HEK293 (cell line): ENCODE data around the gene NCOR1.
A peak's percentile ranks its signal among the peaks of the same experiment; 100 is the strongest.

Source experiments
- IKZF3 ChIP-seq: fragments of 450-650 bp; IDR thresholded peaks from 2 replicates; pipeline ENCODE4 v1.5.0; 2018; ENCODE audit warnings: missing biosample characterization, mild to moderate bottlenecking, missing genetic modification characterization, moderate library complexity
- PRDM1 ChIP-seq: fragments of 450-650 bp; formaldehyde crosslinking; IDR thresholded peaks from 2 replicates; pipeline ENCODE4; 2016; ENCODE audit warnings: missing biosample characterization, missing genetic modification characterization
- PRDM6 ChIP-seq: fragments of 450-650 bp; formaldehyde crosslinking; IDR thresholded peaks from 2 replicates; pipeline ENCODE4 v1.5.1; 2017; ENCODE audit warnings: missing biosample characterization, missing genetic modification characterization
- SALL2 ChIP-seq: fragments of 450-650 bp; formaldehyde crosslinking; IDR thresholded peaks from 2 replicates; pipeline ENCODE4 v1.5.0; 2017; ENCODE audit warnings: missing biosample characterization, mild to moderate bottlenecking, missing genetic modification characterization, borderline replicate concordance
- SP3 ChIP-seq: fragments of 450-650 bp; formaldehyde crosslinking; IDR thresholded peaks from 2 replicates; pipeline ENCODE4 v1.5.1; 2016; ENCODE audit warnings: missing biosample characterization, missing genetic modification characterization
- SP7 ChIP-seq: fragments of 450-650 bp; formaldehyde crosslinking; IDR thresholded peaks from 2 replicates; pipeline ENCODE4 v1.5.1; 2016; ENCODE audit warnings: missing biosample characterization, missing genetic modification characterization
- TCF7L2 ChIP-seq: IDR thresholded peaks from 2 replicates; pipeline ENCODE4 v1.6.1; 2011; ENCODE audit warnings: low read depth, mild to moderate bottlenecking, inconsistent platforms, low read length, moderate library complexity, borderline replicate concordance
- YY2 ChIP-seq: fragments of 450-650 bp; formaldehyde crosslinking; IDR thresholded peaks from 2 replicates; pipeline ENCODE4 v1.5.1; 2016; ENCODE audit warnings: missing biosample characterization, missing genetic modification characterization
- ZFP37 ChIP-seq: fragments of 450-650 bp; formaldehyde crosslinking; IDR thresholded peaks from 2 replicates; pipeline ENCODE4 v1.5.1; 2016; ENCODE audit warnings: missing biosample characterization, missing genetic modification characterization
- ZNF175 ChIP-seq: fragments of 450-650 bp; formaldehyde crosslinking; IDR thresholded peaks from 2 replicates; pipeline ENCODE4 v1.5.1; 2016; ENCODE audit warnings: missing biosample characterization, missing genetic modification characterization
- ZNF214 ChIP-seq: fragments of 450-650 bp; formaldehyde crosslinking; IDR thresholded peaks from 2 replicates; pipeline ENCODE4 v1.5.1; 2017; ENCODE audit warnings: missing biosample characterization, mild to moderate bottlenecking, missing genetic modification characterization, borderline replicate concordance
- ZNF221 ChIP-seq: fragments of 450-650 bp; formaldehyde crosslinking; IDR thresholded peaks from 2 replicates; pipeline ENCODE4 v1.5.1; 2017; ENCODE audit warnings: missing biosample characterization, missing genetic modification characterization, borderline replicate concordance
- ZNF223 ChIP-seq: fragments of 450-650 bp; formaldehyde crosslinking; IDR thresholded peaks from 2 replicates; pipeline ENCODE4 v1.5.1; 2016; ENCODE audit warnings: missing biosample characterization, missing genetic modification characterization
- ZNF239 ChIP-seq: fragments of 450-650 bp; formaldehyde crosslinking; IDR thresholded peaks from 2 replicates; pipeline ENCODE4 v1.5.1; 2016; ENCODE audit warnings: missing biosample characterization, missing genetic modification characterization
- ZNF24 ChIP-seq: fragments of 450-650 bp; formaldehyde crosslinking; IDR thresholded peaks from 2 replicates; pipeline ENCODE4 v1.5.1; 2016; ENCODE audit warnings: missing biosample characterization, missing genetic modification characterization
- ZNF274 ChIP-seq, 2 experiments: fragments of 200-500 bp in 1 of 2; fragments of 450-650 bp in 1 of 2; sonication (Bioruptor generic) in 1 of 2; formaldehyde crosslinking in 1 of 2; IDR thresholded peaks; 2 replicates each; pipeline versions ENCODE4 v1.5.1 to v1.6.1; 2014 to 2016; ENCODE audit warnings: borderline replicate concordance in 1 of 2, inconsistent platforms in 1 of 2, low read length in 1 of 2, missing biosample characterization in 1 of 2, missing genetic modification characterization in 1 of 2
- ZNF292 ChIP-seq: fragments of 450-650 bp; formaldehyde crosslinking; IDR thresholded peaks from 2 replicates; pipeline ENCODE4 v1.5.1; 2016; ENCODE audit warnings: low read depth, missing biosample characterization, missing genetic modification characterization, borderline replicate concordance
- ZNF311 ChIP-seq: fragments of 450-650 bp; formaldehyde crosslinking; IDR thresholded peaks from 2 replicates; pipeline ENCODE4 v1.5.1; 2017; ENCODE audit warnings: missing biosample characterization, missing genetic modification characterization, borderline replicate concordance
- ZNF354C ChIP-seq: fragments of 450-650 bp; formaldehyde crosslinking; IDR thresholded peaks from 2 replicates; pipeline ENCODE4 v1.5.1; 2016; ENCODE audit warnings: missing biosample characterization, missing genetic modification characterization, low read depth, borderline replicate concordance
- ZNF362 ChIP-seq: fragments of 450-650 bp; formaldehyde crosslinking; IDR thresholded peaks from 2 replicates; pipeline ENCODE4 v1.5.1; 2016; ENCODE audit warnings: missing biosample characterization, missing genetic modification characterization
- ZNF473 ChIP-seq: fragments of 450-650 bp; formaldehyde crosslinking; IDR thresholded peaks from 2 replicates; pipeline ENCODE4 v1.5.1; 2017; ENCODE audit warnings: missing biosample characterization, missing genetic modification characterization
- ZNF513 ChIP-seq: fragments of 450-650 bp; IDR thresholded peaks from 2 replicates; pipeline ENCODE4 v1.5.1; 2018; ENCODE audit warnings: missing biosample characterization, missing genetic modification characterization
- ZNF544 ChIP-seq: fragments of 450-650 bp; formaldehyde crosslinking; IDR thresholded peaks from 2 replicates; pipeline ENCODE4 v1.5.0; 2017; ENCODE audit warnings: missing biosample characterization, missing genetic modification characterization
- ZNF548 ChIP-seq: fragments of 450-650 bp; formaldehyde crosslinking; IDR thresholded peaks from 2 replicates; pipeline ENCODE4 v1.5.1; 2016; ENCODE audit warnings: missing biosample characterization, missing genetic modification characterization
- ZNF555 ChIP-seq: fragments of 450-650 bp; formaldehyde crosslinking; conservative IDR thresholded peaks from 2 replicates; pipeline ENCODE4 v1.5.1; 2017; ENCODE audit warnings: missing biosample characterization, mild to moderate bottlenecking, missing genetic modification characterization, inconsistent platforms
- ZNF621 ChIP-seq: fragments of 450-650 bp; formaldehyde crosslinking; IDR thresholded peaks from 2 replicates; pipeline ENCODE4 v1.5.1; 2017; ENCODE audit warnings: missing biosample characterization, missing genetic modification characterization
- ZNF623 ChIP-seq: fragments of 450-650 bp; formaldehyde crosslinking; IDR thresholded peaks from 2 replicates; pipeline ENCODE4 v1.5.1; 2016; ENCODE audit warnings: missing biosample characterization, missing genetic modification characterization
- ZNF658 ChIP-seq: fragments of 450-650 bp; formaldehyde crosslinking; IDR thresholded peaks from 2 replicates; pipeline ENCODE4; 2016; ENCODE audit warnings: missing biosample characterization, missing genetic modification characterization
- ZNF768 ChIP-seq: fragments of 450-650 bp; formaldehyde crosslinking; IDR thresholded peaks from 2 replicates; pipeline ENCODE4 v1.5.1; 2018; ENCODE audit warnings: missing biosample characterization, mild to moderate bottlenecking, missing genetic modification characterization
- ZNF777 ChIP-seq: fragments of 450-650 bp; formaldehyde crosslinking; IDR thresholded peaks from 2 replicates; pipeline ENCODE4 v1.5.1; 2017; ENCODE audit warnings: missing biosample characterization, missing genetic modification characterization, borderline replicate concordance
- ZNF785 ChIP-seq: fragments of 450-650 bp; formaldehyde crosslinking; IDR thresholded peaks from 2 replicates; pipeline ENCODE4 v1.5.1; 2016; ENCODE audit warnings: missing biosample characterization, missing genetic modification characterization
- ZSCAN18 ChIP-seq: fragments of 450-650 bp; formaldehyde crosslinking; IDR thresholded peaks from 2 replicates; pipeline ENCODE4 v1.5.1; 2016; ENCODE audit warnings: missing biosample characterization, missing genetic modification characterization
- ZSCAN4 ChIP-seq: fragments of 450-650 bp; formaldehyde crosslinking; IDR thresholded peaks from 2 replicates; pipeline ENCODE4 v1.5.1; 2017; ENCODE audit warnings: missing biosample characterization, missing genetic modification characterization

The NCOR1 gene

GRCh38 chr17:15999141-15999973 lies 216.0 kb downstream of the NCOR1 start, which contains the start of the genes TTC19 and ZSWIM7 (continued):
- TF ChIP-seq ZNF223 (tag by site-specific recombination) (no peak), ZNF658 (tag by site-specific recombination) (no peak), SP7 (tag by site-specific recombination) (peak; percentile 94), TCF7L2 (no peak), ZNF555 (no peak), ZNF221 (tag by site-specific recombination) (no peak), ZNF548 (tag by site-specific recombination) (no peak), ZNF274 (IDR thresholded peaks at IDR 0.05; ENCODE audit: low read length) (no peak), ZNF274 (tag by site-specific recombination; IDR thresholded peaks at IDR 0.05; ENCODE audit: borderline replicate concordance) (no peak), ZNF175 (tag by site-specific recombination) (no peak), ZNF354C (tag by site-specific recombination) (no peak), ZNF292 (tag by site-specific recombination) (no peak), ZNF621 (tag by site-specific recombination) (no peak), ZNF768 (no peak), ZNF214 (tag by site-specific recombination) (no peak), PRDM6 (tag by site-specific recombination) (peak; percentile 55; the same call in 1 of the 2 replicates), IKZF3 (tag by site-specific recombination) (peak; percentile 66; the same call in 1 of the 2 replicates), ZNF544 (tag by site-specific recombination) (no peak), ZNF785 (tag by site-specific recombination) (peak; percentile 81; the same call in 1 of the 2 replicates), ZFP37 (peak; percentile 75), YY2 (tag by site-specific recombination) (peak; percentile 92), ZNF473 (no peak), ZNF311 (no peak), PRDM1 (tag by site-specific recombination) (peak; percentile 83), ZSCAN18 (tag by site-specific recombination) (no peak), ZNF24 (0 out of 2 replicates have a peak, but pooled peaks have one; percentile 48), ZNF513 (tag by site-specific recombination) (no peak), ZNF362 (tag by site-specific recombination) (peak; percentile 67), ZSCAN4 (tag by site-specific recombination) (0 out of 2 replicates have a peak, but pooled peaks have one; percentile 14), ZNF239 (tag by site-specific recombination) (no peak), SP3 (tag by site-specific recombination) (peak; percentile 71), ZNF623 (tag by site-specific recombination) (no peak), ZNF777 (tag by site-specific recombination) (peak; percentile 68; the same call in 1 of the 2 replicates), SALL2 (tag by site-specific recombination) (no peak)
